Body of pancreas (tissue), 4 donors: Measurements from ENCODE around the gene TNRC6B. TPM values are rescaled to one million over a fixed set of nuclear protein-coding genes. Genes with fewer than 3 reads are reported as not detected.

Experiments used
- ATAC-seq: fragments of 150-250 bp; one replicate; pipeline ENCODE4 v1.9.1; 2016
- DNase-seq, 4 donors: peaks; one replicate each; pipeline ENCODE4 v3.0.0-alpha.2; 2019
- H3K27ac ChIP-seq, 4 donors: fragments of 200-600 bp; sonication (generic); 1 replicate in 3 of 4; 2 replicates in 1 of 4; pipeline versions ENCODE4 v1.5.1 to v1.6.1; 2016 to 2019; ENCODE audit warnings: mild to moderate bottlenecking in 1 of 4, mixed read lengths in 1 of 4, moderate library complexity in 1 of 4
- H3K27me3 ChIP-seq, 2 donors: fragments of 200-600 bp; sonication (generic); one replicate each; pipeline ENCODE4 v1.6.0; 2016; ENCODE audit warnings: mild to moderate bottlenecking in 1 of 2
- H3K36me3 ChIP-seq, 2 donors: fragments of 200-600 bp; sonication (generic); replicated peaks in 1 of 2; 2 replicates each; pipeline ENCODE4 v1.5.1; 2016; ENCODE audit warnings: low read depth in 2 of 2; ENCODE audit not compliant: insufficient read depth in 1 of 2
- H3K4me1 ChIP-seq: fragments of 200-600 bp; sonication (generic); one replicate; pipeline ENCODE4 v1.6.0; 2016
- H3K4me3 ChIP-seq, 2 donors: fragments of 200-600 bp; sonication (generic); 1 replicate in 1 of 2; 2 replicates in 1 of 2; pipeline ENCODE4 v1.5.1; 2016 to 2019
- H3K9me3 ChIP-seq, 3 donors: fragments of 200-600 bp; sonication (generic); 1 replicate in 2 of 3; 2 replicates in 1 of 3; pipeline ENCODE4 v1.5.1; 2016
- CTCF ChIP-seq, 7 experiments: fragments of 450-650 bp in 4 of 7; fragments of 200-600 bp in 3 of 7; sonication (generic) in 3 of 7; IDR thresholded peaks; one replicate each; pipeline ENCODE4 v1.5.1; 2016 to 2019; ENCODE audit warnings: antibody characterized with exemption in 7 of 7
- POLR2A ChIP-seq, 3 donors: fragments of 450-650 bp; IDR thresholded peaks; one replicate each; pipeline ENCODE4 v1.6.1; 2016; ENCODE audit warnings: antibody characterized with exemption in 3 of 3, mild to moderate bottlenecking in 2 of 3
- WGBS, 2 donors: methylation state at CpG; one replicate each; pipeline ENCODE4 v1.1.5; 2017; 5-methylcytosine and 5-hydroxymethylcytosine counted together
- intact Hi-C: fragments of 100-400 bp; cut with DNase I; formaldehyde crosslinking; loops from one replicate; pipeline ENCODE4 v1.15.1; 2023
- total RNA-seq, 2 donors: library from RNA; depleted of rRNA; stranded (reverse); fragments of >200 nt; gene quantifications; one replicate each; pipeline ENCODE4 v1.1.0, GENCODE V29; 2016

Gene TNRC6B
- total RNA-seq, 2 donors from 2014 or later = 25.2 to 39.9 TPM

- no peak for TF ChIP-seq POLR2A (IDR thresholded peaks at IDR 0.05)
- TF ChIP-seq CTCF (IDR thresholded peaks at IDR 0.05) = no peak
- no peak for ATAC-seq
- Histone ChIP-seq H3K27ac (no peak overlapping the region), H3K36me3 (no peaks in the 10 kb centered on the region), H3K4me3 (no peak overlapping the region), H3K4me1 (peaks cover 60% of the 10 kb centered on the region), H3K27me3 (no peaks in the 10 kb centered on the region), H3K9me3 (no peaks in the 10 kb centered on the region)
- no peak for DNase-seq
- WGBS, 2 donors = 66 to 68% methylated on average over 3 of the region's 3 CpGs
- intact Hi-C loops = no loop called here
Measured at GRCh38 chr22:40381461-40381860, 203.7 kb downstream of the TNRC6B start.

DNA sequence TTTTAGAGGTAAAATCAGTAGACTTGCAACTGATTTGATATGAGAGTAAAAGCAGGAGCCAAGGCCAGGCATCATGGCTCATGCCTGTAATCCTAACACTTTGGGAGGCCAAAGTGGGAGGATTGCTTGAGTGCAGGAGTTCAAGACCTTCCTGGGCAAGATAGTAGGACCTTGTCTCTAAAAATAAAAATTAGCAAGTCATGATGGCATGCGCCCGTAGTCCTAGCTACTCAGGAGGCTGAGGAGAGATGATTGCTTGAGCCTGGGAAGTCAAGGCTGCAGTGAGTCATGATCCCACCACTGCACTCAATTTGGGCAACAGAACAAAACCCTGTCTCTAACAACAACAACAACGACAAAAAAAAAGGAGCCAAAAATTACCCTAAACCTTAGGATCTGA lies 206.2 kb downstream of the TNRC6B start:
- no peak for DNase-seq
- Histone ChIP-seq H3K4me3 (no peak overlapping the region), H3K27ac (peak overlapping the region in 2 of 4 donors; percentile 26 to 93), H3K4me1 (peaks cover 64% of the 10 kb centered on the region), H3K27me3 (no peaks in the 10 kb centered on the region), H3K36me3 (no peaks in the 10 kb centered on the region), H3K9me3 (no peaks in the 10 kb centered on the region)
- 79 to 85% methylated on average over 3 of the region's 3 CpGs for WGBS, 2 donors
- TF ChIP-seq POLR2A (IDR thresholded peaks at IDR 0.05) (no peak), CTCF (IDR thresholded peaks at IDR 0.05) (no peak)
- ATAC-seq = no peak
- intact Hi-C loops = no loop called here

- ATAC-seq (no peak), DNase-seq (peak in 1 of 4 donors; percentile 34)
- intact Hi-C loops = no loop called here
- Histone ChIP-seq H3K27ac (peak overlapping the region; percentile 18 to 93 (median 78)), H3K36me3 (no peaks in the 10 kb centered on the region), H3K4me1 (peaks cover 61% of the 10 kb centered on the region), H3K27me3 (no peaks in the 10 kb centered on the region), H3K4me3 (no peak overlapping the region), H3K9me3 (no peaks in the 10 kb centered on the region)
- WGBS, 2 donors = 29 to 33% methylated on average over 10 of the region's 10 CpGs
- no peak for TF ChIP-seq CTCF (IDR thresholded peaks at IDR 0.05)
- TF ChIP-seq POLR2A (IDR thresholded peaks at IDR 0.05) = peak in 2 of 3 donors; percentile 16 to 23
Measured at GRCh38 chr22:40385036-40385782, 207.5 kb downstream of the TNRC6B start.

Other genes starting within 250 kb of the TNRC6B start
- not detected for gene TMA7B, start 217.5 kb upstream of the TNRC6B start, total RNA-seq
- 1 to 10 TPM; 8.9 to 9.1 TPM for gene FAM83F, start 183.0 kb upstream of the TNRC6B start, total RNA-seq
- 10 to 100 TPM; 49.0 to 76.5 TPM for gene ADSL, start 168.6 kb downstream of the TNRC6B start, total RNA-seq
- 100 to 1,000 TPM; 125 to 231 TPM for gene SGSM3, start 192.7 kb downstream of the TNRC6B start, total RNA-seq